Measurements from ENCODE around the gene FNDC11. TPM values are rescaled to one million over a fixed set of nuclear protein-coding genes. Genes with fewer than 3 reads are reported as not detected.

Gene FNDC11
- total and polyA plus RNA-seq, 2 of the 13 experiments (the other 11 are each of a cell fraction or from before 2014, with no cell fraction given): 0.07 TPM; not detected in 1

DNA sequence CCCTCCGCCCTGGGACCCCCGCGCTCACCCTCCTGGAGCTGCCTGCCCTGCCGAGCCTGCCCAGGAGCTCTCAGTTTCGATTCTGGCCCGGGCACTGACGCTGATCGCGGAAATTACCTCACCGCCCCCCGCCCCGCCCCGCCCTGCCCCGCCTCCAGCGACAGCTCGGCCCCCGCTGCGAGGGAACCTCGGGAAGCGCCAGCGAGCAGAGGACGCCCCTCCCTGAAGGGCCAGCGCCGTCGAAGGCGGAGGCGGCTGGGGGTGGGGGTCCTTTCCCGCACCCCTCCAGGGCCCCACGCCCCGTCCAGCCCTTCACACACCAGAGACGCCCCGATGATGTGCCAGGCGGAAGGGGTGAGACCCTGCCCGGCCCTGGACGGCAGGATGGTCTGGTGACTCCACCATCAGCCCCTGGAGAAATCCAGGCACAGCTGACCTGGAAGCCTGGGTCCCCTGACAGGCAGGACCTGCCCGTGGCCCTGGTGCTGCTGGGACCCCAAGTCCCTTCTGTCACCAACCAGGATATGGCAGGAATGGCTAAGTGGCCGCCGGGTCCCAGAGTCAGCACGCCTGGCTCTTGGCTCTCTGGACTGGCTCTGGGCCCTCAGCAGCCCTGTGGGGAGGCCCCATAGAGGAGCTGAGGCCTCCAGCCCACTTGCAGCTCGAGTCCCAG lies 20.3 kb downstream of the FNDC11 start, which contains the start of gene HELZ2 (continued):
- TF ChIP-seq, protein P1, sequence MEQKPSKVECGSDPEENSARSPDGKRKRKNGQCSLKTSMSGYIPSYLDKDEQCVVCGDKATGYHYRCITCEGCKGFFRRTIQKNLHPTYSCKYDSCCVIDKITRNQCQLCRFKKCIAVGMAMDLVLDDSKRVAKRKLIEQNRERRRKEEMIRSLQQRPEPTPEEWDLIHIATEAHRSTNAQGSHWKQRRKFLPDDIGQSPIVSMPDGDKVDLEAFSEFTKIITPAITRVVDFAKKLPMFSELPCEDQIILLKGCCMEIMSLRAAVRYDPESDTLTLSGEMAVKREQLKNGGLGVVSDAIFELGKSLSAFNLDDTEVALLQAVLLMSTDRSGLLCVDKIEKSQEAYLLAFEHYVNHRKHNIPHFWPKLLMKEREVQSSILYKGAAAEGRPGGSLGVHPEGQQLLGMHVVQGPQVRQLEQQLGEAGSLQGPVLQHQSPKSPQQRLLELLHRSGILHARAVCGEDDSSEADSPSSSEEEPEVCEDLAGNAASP (CRISPR knock-in tag; IDR thresholded peaks at IDR 0.05; ENCODE audit: borderline replicate concordance): no peak
- TF ChIP-seq, protein P2, sequence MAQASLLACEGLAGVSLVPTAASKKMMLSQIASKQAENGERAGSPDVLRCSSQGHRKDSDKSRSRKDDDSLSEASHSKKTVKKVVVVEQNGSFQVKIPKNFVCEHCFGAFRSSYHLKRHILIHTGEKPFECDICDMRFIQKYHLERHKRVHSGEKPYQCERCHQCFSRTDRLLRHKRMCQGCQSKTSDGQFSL (CRISPR knock-in tag; IDR thresholded peaks at IDR 0.05): no peak
- TF ChIP-seq ZFX (CRISPR knock-in tag; IDR thresholded peaks at IDR 0.05; ENCODE audit: low read depth): peak; percentile 70
- TF ChIP-seq, protein P3, sequence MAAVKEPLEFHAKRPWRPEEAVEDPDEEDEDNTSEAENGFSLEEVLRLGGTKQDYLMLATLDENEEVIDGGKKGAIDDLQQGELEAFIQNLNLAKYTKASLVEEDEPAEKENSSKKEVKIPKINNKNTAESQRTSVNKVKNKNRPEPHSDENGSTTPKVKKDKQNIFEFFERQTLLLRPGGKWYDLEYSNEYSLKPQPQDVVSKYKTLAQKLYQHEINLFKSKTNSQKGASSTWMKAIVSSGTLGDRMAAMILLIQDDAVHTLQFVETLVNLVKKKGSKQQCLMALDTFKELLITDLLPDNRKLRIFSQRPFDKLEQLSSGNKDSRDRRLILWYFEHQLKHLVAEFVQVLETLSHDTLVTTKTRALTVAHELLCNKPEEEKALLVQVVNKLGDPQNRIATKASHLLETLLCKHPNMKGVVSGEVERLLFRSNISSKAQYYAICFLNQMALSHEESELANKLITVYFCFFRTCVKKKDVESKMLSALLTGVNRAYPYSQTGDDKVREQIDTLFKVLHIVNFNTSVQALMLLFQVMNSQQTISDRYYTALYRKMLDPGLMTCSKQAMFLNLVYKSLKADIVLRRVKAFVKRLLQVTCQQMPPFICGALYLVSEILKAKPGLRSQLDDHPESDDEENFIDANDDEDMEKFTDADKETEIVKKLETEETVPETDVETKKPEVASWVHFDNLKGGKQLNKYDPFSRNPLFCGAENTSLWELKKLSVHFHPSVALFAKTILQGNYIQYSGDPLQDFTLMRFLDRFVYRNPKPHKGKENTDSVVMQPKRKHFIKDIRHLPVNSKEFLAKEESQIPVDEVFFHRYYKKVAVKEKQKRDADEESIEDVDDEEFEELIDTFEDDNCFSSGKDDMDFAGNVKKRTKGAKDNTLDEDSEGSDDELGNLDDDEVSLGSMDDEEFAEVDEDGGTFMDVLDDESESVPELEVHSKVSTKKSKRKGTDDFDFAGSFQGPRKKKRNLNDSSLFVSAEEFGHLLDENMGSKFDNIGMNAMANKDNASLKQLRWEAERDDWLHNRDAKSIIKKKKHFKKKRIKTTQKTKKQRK (IDR thresholded peaks at IDR 0.05; ENCODE audit: low read length): no peak
- no peak for TF ChIP-seq NFIC (IDR thresholded peaks at IDR 0.05; ENCODE audit: low read length)
- TF ChIP-seq HOXA9 (CRISPR knock-in tag; IDR thresholded peaks at IDR 0.05; ENCODE audit: borderline replicate concordance): no peak; the same call in 1 of the 2 replicates
- no peak for TF ChIP-seq ZNF556 (CRISPR knock-in tag; IDR thresholded peaks at IDR 0.05; ENCODE audit: borderline replicate concordance)
- TF ChIP-seq STAG1 (CRISPR knock-in tag; IDR thresholded peaks at IDR 0.05): no peak
- peak; percentile 75 for TF ChIP-seq SALL1 (CRISPR knock-in tag; IDR thresholded peaks at IDR 0.05)
- TF ChIP-seq, protein P4, sequence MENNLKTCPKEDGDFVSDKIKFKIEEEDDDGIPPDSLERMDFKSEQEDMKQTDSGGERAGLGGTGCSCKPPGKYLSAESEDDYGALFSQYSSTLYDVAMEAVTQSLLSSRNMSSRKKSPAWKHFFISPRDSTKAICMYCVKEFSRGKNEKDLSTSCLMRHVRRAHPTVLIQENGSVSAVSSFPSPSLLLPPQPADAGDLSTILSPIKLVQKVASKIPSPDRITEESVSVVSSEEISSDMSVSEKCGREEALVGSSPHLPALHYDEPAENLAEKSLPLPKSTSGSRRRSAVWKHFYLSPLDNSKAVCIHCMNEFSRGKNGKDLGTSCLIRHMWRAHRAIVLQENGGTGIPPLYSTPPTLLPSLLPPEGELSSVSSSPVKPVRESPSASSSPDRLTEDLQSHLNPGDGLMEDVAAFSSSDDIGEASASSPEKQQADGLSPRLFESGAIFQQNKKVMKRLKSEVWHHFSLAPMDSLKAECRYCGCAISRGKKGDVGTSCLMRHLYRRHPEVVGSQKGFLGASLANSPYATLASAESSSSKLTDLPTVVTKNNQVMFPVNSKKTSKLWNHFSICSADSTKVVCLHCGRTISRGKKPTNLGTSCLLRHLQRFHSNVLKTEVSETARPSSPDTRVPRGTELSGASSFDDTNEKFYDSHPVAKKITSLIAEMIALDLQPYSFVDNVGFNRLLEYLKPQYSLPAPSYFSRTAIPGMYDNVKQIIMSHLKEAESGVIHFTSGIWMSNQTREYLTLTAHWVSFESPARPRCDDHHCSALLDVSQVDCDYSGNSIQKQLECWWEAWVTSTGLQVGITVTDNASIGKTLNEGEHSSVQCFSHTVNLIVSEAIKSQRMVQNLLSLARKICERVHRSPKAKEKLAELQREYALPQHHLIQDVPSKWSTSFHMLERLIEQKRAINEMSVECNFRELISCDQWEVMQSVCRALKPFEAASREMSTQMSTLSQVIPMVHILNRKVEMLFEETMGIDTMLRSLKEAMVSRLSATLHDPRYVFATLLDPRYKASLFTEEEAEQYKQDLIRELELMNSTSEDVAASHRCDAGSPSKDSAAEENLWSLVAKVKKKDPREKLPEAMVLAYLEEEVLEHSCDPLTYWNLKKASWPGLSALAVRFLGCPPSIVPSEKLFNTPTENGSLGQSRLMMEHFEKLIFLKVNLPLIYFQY (CRISPR knock-in tag; IDR thresholded peaks at IDR 0.05; ENCODE audit: borderline replicate concordance): no peak
- TF ChIP-seq, protein P5, sequence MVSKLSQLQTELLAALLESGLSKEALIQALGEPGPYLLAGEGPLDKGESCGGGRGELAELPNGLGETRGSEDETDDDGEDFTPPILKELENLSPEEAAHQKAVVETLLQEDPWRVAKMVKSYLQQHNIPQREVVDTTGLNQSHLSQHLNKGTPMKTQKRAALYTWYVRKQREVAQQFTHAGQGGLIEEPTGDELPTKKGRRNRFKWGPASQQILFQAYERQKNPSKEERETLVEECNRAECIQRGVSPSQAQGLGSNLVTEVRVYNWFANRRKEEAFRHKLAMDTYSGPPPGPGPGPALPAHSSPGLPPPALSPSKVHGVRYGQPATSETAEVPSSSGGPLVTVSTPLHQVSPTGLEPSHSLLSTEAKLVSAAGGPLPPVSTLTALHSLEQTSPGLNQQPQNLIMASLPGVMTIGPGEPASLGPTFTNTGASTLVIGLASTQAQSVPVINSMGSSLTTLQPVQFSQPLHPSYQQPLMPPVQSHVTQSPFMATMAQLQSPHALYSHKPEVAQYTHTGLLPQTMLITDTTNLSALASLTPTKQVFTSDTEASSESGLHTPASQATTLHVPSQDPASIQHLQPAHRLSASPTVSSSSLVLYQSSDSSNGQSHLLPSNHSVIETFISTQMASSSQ (IDR thresholded peaks at IDR 0.05; ENCODE audit: low read depth): no peak
- TF ChIP-seq, protein P5 (CRISPR knock-in tag; IDR thresholded peaks at IDR 0.05; ENCODE audit: borderline replicate concordance): no peak
- TF ChIP-seq FOXP1 (IDR thresholded peaks at IDR 0.05): no peak
- no peak for TF ChIP-seq FOXP1 (CRISPR knock-in tag; IDR thresholded peaks at IDR 0.05)
- 0 out of 2 replicates have a peak, but pooled peaks have one; percentile 44 for TF ChIP-seq NFE2 (CRISPR knock-in tag; IDR thresholded peaks at IDR 0.05)
- no peak for TF ChIP-seq NR2C2 (CRISPR knock-in tag; IDR thresholded peaks at IDR 0.05; ENCODE audit: borderline replicate concordance)

Data from HepG2 (cell line).